PC-3 (cell line): ENCODE measurements around the gene ZNF37A.

Experiments
- CTCF ChIP-seq: fragments of 300-600 bp; sonication (generic); conservative IDR thresholded peaks from 2 replicates; pipeline ENCODE4 v1.5.1; 2017; ENCODE audit warnings: antibody characterized with exemption, low read depth, mild to moderate bottlenecking, low read length
- EZH2 ChIP-seq: fragments of 300-600 bp; sonication (generic); IDR thresholded peaks from one replicate; pipeline ENCODE4 v1.6.1; 2017; ENCODE audit warnings: antibody characterized with exemption, mild to moderate bottlenecking, low read length; ENCODE audit not compliant: unreplicated experiment

DNA sequence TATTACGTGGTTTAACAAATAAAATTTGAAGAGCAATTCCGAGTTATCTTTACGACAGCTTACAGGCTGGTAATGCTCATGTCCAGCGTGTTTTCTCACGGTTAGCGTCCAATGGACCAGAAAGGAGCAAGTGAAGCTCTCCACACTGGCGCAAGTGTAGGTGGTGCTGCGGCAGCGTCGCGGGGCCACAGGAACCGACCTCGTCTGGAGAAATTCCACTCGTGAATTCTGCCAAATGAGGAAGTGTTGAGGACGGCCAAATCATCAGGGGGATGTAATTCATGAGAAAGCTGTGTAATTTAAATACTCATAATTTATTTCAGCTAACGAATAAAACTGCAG lies 350 bp upstream of the ZNF37A start:
- TF ChIP-seq CTCF (no peak), EZH2 (no peak)
